SKM-1 treated with dmso at 0.1 percent for 144 hours (cell line): ENCODE data around the gene DEFB129.
"Not testable (repeated sequence)": the region's sequence is repeated elsewhere in the genome, so short reads cannot be mapped to it uniquely, and the experiment has no call there.

ENCODE experiments used
- DNase-seq: peaks from one replicate; lab custom pipeline; 2025; ENCODE audit not compliant: unreplicated experiment; lab: John Stamatoyannopoulos, UW

DEFB129 gene, protein sequence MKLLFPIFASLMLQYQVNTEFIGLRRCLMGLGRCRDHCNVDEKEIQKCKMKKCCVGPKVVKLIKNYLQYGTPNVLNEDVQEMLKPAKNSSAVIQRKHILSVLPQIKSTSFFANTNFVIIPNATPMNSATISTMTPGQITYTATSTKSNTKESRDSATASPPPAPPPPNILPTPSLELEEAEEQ

DNA sequence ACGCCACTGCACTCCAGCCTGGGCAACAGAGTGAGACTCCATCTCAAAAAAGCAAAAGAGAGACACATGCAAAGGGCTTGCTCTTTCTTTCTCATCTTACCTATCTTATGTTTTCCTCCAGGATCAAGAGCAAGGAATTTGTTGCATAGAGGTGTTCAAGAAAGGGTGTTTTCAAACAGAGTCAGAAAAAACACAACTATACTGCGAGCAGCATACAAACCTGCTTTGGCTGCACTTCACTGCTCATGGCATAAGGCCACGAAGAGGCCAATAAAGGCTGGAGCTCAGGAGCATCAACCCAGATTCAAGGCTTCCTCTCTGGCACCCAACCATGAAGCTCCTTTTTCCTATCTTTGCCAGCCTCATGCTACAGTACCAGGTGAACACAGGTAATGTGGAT, at the start of gene DEFB129:
DEFB129 (plus strand) TSS at position 301 of the 400 bp plus-strand sequence; CDS start at position 332, 31 bp downstream.
- no peak for DNase-seq

DNA sequence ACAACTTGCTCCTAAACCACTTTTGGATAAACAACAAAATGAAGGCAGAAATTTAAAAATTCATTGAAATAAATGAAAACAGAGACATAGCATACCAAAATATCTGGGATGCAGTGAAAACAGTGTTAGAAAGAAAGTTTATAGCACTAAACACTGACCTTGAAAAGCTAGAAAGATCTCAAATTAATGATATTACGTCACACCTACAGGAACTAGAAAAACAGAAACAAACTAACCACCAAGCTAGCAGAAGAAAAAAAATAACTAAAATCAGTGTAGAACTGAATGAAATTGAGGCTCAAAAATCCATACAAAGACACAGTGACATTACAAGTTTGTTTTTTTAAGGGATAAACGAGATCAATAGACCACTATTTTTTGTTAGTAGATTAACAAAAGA, 42.8 kb upstream of the DEFB129 start:
- DNase-seq = no peak

DNA sequence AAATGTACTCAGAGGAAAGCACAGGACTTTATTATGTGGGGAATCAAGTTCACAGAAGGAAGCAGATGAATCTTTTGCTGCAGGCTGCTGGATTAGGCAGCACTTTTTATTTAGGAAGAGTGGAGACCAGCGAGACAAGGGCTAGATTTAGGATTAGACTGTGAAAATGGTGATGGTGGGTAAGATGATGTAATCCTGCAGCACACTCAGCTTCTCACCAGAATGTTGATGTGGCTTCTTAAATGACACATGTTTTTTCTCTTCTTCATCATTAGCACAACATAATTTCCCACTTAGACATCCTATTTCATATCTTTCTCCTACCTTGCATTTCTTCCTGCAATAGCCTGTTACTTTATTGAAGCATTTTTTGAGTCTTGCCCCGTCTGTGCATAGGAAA, 39.3 kb upstream of the DEFB129 start:
- no peak for DNase-seq

DNA sequence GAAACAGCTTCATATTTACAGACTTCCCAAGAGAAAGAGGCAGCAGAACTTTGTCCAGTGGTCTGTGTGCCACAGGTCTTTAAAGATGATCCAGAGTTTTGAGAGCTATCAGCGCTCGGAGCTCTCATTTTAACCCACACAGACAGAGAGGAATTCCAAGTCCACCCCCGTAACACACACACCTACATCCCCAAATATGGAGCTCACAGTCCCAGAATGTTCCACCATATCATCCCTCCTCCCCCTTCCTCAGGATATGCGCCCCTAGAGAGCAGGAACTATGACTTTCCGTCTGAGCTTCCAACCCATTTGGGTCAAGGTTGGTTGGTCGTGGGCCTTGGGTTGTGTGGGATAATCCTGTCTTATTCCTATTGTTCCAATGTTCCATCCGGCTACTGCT, 37.4 kb upstream of the DEFB129 start, which contains the start of gene DEFB128:
DEFB128 (minus strand) TSS at position 101 of the 400 bp plus-strand sequence; CDS start at position 13, 88 bp downstream.
- DNase-seq = no peak

DNA sequence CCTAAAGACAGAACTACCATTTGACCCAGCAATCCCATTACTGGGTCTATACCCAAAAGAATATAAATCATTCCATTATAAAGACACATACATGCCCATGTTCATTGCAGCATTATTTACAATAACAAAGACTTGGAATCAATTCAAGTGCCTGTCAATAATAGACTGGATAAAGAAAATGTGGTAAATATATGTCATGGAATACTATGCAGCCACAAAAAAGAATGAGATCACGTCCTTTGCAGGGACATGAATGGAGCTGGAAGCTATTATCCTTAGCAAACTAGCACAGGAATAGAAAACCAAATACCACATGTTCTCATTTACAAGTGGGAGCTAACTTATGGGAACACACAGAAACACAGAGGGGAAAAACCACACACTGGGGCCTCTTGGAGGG, 28.8 kb upstream of the DEFB129 start:
- no peak for DNase-seq

DNA sequence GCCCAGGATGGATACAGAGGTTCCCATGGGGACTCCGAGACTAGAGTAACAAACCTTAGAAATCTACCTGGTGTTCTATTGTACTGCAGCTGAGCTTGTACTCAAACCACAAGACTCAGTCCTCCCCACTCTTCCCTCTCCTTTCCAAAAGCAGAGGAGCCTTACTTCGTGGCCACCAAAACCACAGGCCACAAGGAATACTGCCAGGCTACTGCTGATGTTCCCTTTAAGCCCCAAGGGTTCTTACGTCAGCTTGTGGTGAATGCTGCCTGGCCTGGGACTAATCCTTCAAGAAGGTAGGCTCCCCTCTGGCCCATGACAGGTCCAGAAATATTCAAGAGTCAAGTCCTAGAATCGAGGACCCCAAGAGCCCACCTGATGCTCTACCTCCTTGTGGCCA, 27.1 kb upstream of the DEFB129 start:
- no peak for DNase-seq

DNA sequence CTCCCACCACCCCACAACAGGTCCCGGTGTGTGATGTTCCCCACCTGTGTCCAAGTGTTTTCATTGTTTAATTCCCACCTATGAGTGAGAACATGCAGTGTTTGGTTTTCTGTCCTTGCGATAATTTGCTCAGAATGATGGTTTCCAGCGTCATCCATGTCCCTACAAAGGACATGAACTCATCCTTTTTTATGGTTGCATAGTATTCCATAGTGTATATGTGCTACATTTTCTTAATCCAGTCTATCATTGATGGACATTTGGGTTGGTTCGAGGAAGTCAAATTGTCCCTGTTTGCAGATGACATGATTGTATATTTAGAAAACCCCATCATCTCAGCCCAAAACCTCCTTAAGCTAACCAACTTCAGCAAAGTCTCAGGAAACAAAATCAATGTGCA, 23.4 kb upstream of the DEFB129 start:
- DNase-seq = not testable (repeated sequence)

DNA sequence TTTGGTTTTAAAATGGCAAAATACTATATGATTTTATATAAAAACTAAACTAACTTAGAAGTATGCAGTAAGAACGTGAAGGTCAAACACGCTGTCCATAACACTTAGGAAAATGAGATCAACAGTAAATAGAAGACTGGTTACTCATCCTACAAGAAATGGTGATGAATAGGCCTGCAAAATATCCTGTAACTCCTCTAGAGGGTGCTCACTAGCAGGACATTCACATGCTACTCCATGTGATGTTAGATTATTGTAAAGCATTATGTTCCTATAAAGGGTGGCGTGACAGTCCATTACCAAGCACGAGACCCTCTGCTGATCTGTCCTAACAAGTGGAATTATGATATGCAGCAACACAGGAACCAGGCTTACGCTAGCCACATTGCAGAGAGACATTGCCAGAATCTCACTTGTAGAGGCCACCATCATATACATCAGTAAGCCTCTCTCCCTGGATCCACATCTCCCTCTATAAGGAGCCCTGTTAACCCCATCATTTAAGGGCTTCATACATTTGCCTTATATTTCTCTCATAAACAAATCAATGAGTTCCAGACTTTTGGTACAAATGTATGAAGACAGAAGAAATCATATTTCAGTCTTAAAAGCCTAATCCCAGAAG, 18.0 kb upstream of the DEFB129 start:
- DNase-seq = no peak

DNA sequence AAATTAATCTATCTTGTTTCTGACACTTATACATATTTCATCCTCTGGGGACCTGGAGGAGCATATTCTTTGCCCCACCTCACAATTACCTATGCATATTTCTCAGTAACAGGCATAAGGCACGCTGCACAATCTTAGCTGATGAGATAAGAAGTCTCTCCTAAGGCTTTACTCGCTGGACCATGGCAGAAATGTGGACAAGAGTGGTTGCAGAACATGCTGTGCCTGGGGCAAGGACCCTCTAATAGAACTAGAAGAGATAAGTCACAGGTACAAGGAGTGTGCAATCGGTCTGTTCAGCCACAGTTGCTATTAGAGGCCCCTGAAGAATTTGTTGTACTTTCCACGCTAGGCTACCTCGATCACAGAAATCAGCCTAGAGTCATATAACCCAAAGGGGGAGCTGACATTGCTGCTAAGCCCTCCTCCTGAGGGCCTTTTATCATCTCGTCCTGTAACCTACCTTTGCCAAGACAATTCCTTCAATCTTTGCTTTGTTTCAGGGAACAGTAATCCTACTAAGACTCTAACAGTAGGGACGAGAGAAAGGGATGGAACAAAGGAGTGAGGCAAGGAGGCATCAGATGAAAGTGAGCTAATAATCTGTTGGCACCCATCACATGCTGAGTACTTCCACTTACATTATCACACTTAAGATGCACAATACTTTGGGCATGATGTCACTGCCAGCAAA, 16.1 kb upstream of the DEFB129 start:
- no peak for DNase-seq

DNA sequence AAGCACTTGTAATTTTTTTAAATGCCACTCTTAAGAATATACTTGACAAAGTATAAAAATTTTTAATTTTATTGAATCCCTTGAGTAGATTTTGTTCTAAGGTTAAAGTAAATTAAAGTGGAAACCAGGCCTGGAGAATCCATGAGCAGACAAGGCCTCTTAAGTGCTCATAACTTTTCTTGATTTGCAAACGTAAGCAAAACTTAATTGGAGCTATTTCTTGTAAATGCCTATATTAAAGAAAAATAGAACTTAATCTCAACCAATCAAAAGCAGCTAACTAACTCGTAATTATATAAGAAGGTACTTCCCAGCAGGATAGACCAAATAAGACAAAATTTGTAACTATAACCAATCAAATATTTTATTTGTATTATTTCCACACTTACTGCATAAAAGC, 12.7 kb upstream of the DEFB129 start:
- no peak for DNase-seq

DNA sequence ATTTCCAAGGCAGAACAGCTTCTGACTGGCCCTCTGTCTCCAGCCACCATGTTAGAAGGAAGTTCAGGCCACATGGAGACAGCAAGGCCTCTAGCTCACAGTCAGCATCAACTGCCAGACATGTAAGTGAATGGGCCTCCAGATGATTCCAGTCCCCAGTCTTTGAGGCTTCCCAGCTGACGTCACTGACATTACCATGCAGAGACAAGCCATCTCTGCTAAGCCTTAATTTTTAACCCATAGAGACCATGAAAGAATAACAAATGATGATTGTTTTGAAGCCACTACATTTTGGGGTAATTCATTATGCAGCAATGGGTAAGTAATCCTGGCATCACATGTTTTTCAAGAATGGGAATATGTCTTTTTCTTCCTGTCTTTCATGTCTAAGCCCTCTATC, 11.3 kb upstream of the DEFB129 start:
- DNase-seq = no peak

DNA sequence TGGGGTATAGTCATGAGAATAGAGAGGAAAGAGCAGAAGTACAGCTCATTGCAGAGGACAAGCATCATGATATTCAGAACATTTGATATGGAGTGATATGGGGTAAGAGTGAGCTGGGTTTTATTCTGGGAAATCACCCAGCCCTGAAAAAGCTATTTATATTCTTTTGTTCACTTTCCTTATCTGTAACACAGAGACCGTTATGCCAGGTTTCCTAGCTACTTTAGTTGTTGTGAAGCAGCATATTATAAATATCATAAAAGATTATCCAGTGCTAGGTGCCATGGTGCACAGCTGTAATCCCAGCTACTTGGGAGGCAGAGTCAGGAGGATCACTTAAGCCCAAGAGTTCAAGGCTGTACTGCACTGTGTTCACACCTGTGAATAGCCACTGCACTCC, 9.8 kb upstream of the DEFB129 start:
- no peak for DNase-seq

DNA sequence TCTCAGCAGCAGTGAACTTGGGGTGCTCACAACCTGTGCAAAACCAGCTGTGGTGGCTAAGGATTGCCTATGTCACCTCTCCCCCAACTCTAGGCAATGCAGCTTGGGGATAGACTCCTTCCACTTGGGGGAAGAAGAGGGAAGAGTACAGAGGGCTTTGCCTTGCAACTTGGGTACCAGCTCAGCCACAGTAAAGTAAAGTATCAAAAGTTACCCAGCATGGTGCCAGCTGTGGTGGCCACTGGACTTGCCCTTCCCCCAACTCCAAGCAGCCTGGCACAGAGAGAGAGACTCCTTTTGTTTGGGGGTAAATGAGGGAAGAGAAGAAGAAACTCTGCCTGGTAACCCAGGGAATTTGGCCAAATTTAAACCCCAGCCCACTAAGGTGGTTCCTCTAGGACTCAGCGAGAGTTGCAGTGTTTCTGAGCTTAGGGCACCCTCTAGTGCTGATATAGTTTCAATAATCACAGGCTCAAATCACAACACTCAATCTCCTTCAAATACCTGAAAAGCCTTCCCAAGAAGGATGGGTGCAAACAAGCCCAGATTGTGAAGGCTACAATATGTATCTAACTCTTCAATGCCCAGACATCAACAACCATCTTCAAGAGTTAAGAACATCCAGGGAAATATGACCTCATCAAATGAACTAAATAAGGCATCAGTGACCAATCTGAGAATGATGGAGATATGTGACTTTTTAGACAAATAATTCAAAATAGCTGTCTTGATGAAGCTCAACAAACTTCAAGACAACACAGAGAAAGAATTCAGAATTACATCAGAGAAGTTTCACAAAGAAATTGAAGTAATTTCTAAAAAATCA, 7.6 kb upstream of the DEFB129 start:
- DNase-seq = no peak

DNA sequence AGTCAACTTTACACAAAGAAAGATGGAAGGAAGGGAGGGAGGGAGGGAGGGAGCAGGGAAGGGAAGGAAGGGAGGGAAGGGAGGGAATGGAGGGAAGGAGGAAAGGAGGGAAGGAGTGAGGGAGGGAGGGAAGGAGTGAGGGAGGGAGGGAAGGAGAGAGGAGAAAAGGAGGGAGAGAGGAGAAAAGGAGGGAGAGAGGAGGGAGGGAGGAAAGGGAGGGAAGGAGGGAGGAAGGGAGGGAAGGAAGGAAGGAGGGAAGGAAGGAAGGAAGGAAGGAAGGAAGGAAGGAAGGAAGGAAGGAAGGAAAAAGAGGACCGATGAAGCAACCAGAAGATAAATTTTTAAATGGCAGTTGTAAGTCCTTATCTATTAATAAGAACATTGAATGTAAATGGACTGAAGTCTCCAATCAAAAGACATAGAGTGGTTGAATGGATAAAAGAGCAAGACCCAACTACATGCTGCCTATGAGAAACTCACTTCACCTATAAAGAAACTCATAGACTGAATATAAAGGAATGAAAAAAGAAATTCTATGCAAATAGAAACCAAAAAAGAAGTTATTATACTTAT, 5.7 kb upstream of the DEFB129 start:
- DNase-seq = no peak

DNA sequence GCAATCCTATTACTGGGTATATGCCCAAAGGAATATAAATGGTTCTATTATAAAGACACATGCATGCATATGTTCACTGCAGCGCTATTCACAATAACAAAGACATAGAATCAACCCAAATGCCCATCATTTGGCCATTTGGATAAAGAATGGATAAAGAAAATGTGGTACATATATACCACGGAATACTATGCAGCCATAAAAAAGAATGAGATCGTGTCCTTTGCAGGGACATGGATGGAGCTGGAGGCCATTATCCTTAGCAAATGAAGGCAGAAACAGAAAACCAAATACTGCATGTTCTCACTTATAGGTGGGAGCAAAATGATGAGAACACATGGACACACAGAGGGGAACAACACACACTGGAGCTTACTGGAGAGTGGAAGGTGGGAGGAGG, 1.2 kb upstream of the DEFB129 start:
- not testable (repeated sequence) for DNase-seq

DNA sequence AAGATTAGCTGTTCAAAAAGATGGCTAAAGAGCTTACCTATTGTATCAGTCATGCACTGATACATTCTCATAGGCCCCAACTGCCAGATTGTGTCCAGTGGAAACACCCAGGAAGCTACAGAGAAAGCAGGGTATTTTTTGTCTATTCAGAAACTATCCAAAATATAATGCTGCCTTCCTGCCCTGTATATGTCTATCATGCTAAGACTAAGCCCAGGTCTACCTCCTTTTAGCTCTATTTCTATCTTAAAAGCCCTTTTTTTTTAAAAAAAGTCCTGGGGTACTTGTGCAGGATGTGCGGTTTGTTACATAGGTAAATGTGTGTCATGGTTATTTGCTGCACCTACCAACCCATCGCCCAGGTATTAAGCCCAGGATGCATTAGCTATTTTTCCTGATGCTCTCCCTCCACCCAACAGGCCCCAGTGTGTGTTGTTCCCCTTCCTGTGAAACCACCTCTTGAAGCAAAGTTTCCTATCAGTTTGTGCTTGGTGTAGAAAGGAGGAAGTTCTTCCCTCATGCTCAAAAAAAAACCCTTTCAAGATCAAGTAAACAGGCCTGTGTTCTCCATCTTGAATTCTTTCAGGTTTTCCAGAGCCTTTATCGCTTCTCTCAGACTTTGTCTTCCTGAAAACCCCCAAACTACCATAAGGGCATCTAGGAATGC, 514 bp downstream of the DEFB129 start:
- DNase-seq = peak; percentile 36

DNA sequence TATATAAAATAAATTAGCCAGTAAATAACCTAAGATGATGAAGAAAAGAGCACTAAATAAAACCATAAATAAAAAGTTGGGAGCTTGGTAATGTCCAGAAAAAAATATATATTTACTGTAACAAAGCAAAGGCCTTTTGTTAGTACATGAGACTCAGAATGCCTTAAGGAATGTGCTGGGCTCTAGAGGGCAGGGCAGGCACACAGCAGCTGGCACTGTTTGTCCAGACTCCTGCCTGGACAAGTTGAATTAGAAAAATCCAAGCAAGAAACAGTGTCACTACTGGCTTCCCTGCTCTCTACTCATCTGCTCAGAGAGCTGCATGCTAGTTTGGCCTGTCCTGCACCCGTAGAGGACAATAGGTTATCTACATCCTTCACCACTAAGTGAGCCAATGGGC, 8.8 kb downstream of the DEFB129 start:
- DNase-seq = no peak

DNA sequence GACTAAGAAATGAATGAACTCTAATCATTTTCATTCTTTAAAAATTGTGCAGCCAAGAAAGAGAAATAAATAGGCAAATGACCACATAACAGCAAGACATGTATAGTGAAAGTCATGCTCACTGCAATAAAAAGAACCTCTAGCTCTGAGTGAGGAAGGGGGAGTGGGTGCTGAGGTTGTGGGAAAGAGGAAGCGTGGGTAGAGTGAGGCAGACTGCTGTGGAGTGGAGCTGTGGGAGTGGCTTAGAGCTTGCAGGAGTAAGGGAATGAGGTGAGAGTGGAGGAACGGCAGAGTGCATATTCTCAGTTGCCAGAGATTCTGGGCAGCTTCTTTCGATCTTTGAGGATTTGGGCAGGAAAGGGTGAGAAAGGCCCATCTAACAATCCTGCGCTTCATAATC, 10.4 kb downstream of the DEFB129 start:
- DNase-seq = peak; percentile 62

DNA sequence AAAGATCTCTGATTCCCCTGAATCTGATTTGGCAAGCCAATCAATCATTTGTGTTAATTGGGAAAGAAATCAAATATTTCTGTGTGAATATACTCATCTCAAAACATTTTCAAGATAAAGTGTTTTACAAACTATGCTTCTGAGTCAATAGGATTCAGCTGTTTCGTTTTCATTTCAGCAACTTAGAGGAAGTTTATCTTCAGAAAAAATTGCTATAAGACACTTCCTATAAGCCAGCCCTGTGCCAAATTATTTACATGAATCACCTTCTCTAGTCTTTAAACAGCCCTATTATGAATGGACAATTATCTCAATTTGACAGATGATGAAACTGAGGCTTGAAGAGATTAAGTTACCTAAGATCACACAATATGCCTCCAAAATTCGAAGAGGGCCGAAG, 10.9 kb downstream of the DEFB129 start:
- peak; percentile 1 for DNase-seq

DNA sequence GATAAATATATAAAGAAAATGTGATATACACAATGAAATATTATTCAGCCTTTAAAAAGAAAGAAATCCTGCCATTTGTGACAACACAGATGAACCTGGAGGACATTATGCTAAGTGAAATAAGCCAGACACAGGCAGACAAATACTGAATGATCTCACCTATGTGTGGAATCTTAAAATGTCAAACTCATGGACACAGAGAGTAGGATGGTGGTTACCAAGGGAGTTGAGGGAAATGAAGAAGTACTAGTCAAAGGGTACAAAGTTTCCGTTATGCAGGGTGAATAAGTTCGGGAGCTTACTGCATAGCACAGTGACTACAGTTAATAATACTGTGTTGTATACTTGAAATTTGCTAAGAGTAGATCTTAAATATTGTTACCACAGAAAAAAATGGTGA, 15.8 kb downstream of the DEFB129 start:
- DNase-seq = no peak

DNA sequence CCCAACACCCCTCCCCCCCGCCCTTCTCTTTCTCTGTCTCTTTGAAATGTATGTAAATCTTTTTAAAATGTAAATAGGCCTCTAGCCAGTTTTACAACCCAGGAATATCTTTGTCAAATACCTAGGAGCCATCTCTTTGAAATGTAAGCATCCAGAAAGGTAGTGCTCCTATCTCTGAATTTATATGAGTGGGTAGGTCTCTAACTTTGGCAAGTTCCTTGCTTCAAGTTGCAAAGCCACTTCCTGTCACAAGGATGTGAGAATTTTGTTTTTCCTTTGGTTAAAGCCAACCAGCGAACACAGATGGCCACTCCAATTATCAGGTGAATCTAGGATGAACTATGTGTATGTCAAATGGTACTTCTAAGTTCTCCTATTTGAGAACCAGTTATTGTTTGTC, 24.3 kb downstream of the DEFB129 start:
- no peak for DNase-seq
